Inflammatory macrophage (primary cell): ENCODE measurements around the gene SPTLC1.
"Not testable (repeated sequence)": the region's sequence is repeated elsewhere in the genome, so short reads cannot be mapped to it uniquely, and the experiment has no call there.

Source experiments
- DNase-seq, 2 donors: peaks; one replicate each; pipeline ENCODE4 v3.0.0-alpha.2; 2020 to 2022

SPTLC1 gene

GRCh38 chr9:92030367-92030766 is 84.8 kb downstream of the SPTLC1 start:
- DNase-seq = no peak

DNA sequence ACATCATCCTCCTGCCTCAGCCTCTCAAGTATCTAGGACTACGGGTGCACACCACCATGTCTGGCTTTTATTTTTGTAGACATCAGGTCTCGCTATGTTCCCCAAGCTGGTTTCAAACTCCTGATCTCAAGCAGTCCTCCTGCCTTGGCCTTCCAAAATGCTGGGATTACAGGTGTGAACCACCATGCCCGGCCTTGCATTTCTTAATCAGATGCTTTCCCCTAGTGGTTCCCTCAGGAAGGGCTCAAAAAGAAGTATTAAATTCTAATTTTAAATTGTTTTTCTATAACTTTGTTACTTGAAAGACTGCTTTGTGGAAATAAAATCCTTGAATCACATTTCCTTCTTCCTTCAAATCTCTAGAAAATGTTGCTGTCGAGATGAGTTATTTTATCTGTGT is 85.7 kb downstream of the SPTLC1 start:
- no peak for DNase-seq

DNA sequence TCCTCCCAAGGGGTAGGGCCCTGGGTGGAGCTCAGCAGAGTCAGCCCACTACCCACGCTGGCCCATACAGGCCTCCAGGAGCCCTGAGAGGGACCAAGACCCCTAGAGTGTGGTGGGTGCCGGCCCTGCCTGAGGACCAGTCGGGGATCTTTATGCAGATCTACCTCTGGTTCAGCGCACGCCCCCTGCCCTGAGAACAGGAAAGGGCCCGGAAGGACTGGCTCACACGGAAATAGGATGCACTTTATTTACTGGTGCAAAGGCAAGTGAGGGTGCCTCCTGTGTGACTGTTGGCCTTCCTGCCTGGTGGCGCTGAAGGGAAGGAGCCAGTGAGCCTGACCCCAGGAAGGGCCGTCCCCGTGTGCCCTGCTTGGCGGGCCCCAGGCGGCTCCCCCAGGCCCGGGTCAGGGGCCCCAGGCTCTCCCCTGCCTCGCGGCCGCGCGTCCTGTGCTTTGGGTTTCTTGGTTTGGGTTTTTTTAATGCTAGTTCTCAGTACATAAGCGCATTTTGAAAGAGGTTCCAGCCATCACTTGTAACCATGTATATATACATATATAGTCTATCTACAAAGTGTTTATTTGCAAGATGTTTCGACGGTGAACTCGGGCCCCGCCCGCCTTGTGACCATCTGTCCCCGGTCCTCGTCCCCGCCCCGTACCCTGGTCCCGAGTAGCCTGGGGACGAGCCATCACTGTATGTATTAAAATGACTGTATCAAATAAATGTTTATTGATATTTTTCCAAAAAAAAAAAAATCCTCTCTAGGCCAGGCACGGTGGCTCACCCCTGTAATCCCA is 88.8 kb downstream of the SPTLC1 start:
- no peak for DNase-seq

DNA sequence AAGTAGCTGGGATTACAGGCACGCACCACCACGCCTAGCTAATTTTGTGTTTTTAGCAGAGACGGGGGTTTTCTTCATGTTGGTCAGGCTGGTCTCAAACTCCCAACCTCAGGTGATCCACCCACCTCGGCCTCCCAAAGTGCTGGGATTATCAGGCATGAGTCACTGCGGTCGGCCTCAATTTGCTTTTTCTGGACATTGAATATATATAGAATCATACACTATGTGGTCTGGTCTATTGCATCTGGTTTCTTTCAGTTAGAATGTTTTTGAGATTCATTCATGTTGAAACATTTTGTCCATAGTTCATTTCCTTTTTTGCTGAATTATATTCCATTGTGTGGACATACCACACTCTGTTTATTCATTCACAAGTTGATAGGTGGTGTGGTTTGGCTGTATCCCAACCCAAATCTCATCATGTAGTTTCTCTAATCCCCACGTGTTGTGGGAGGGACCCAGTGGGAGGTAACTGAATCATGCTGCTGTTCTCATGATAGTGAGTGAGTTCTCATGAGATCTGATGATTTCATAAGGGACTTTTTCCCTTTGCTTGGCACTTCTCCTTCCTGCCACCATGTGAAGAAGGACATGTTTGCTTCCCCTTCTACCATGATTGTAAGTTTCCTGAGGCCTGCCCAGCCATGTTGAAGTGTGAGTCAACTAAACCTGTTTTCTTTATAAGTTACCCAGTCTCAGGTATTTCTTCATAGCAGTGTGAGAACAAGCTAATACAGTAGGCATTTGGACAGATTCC is 93.2 kb downstream of the SPTLC1 start:
- DNase-seq = peak; percentile 26 to 29

- DNase-seq = no peak
Observed at GRCh38 chr9:92019658-92020057, 95.6 kb downstream of the SPTLC1 start.

- peak; percentile 4 to 24 for DNase-seq
Observed at GRCh38 chr9:92010705-92011536, 104.3 kb downstream of the SPTLC1 start.

DNA sequence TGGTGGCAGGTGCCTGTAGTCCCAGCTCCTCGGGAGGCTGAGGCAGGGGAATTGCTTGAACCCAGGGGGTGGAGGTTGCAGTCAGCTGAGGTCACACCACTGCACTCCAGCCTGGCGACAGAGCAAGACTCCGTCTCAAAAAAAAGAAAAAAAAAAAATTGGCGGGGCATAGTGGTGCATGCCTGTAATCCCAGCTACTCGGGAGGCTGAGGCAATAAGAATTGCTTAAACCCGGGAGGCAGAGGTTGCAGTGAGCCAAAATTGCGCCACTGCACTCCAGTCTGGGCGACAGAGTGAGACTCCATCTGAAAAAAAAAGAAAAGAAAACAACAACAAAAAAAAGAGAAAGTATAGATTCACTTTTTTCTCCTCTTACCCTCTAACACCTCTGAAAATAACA is 105.0 kb downstream of the SPTLC1 start:
- peak; percentile 20 to 25 for DNase-seq

DNA sequence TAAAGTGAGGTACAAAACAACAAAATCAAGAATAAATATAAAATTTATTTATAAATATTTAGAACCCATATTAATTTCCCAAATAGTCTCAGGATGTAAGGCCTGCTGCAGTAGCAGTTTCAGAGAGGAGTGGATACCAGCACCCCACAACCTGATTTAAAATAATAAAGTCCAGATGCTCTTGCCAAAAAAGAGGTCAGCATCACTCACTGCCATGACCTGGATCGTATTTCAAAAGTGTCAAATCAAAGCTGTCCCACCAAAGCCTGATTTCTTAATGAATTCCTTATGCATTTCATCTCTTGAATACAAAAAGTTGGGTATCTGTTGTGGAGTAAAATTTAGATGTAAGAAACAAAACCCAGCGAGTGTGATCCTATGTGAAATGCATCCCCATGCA is 107.2 kb downstream of the SPTLC1 start:
- DNase-seq = no peak

- no peak for DNase-seq
Observed at GRCh38 chr9:92004045-92004392, 111.2 kb downstream of the SPTLC1 start.

GRCh38 chr9:92003308-92004044 is 111.7 kb downstream of the SPTLC1 start:
- DNase-seq = no peak

GRCh38 chr9:92001948-92002347 is 113.3 kb downstream of the SPTLC1 start:
- DNase-seq = not testable (repeated sequence)

GRCh38 chr9:92001244-92001643 is 114.0 kb downstream of the SPTLC1 start:
- no peak for DNase-seq

DNA sequence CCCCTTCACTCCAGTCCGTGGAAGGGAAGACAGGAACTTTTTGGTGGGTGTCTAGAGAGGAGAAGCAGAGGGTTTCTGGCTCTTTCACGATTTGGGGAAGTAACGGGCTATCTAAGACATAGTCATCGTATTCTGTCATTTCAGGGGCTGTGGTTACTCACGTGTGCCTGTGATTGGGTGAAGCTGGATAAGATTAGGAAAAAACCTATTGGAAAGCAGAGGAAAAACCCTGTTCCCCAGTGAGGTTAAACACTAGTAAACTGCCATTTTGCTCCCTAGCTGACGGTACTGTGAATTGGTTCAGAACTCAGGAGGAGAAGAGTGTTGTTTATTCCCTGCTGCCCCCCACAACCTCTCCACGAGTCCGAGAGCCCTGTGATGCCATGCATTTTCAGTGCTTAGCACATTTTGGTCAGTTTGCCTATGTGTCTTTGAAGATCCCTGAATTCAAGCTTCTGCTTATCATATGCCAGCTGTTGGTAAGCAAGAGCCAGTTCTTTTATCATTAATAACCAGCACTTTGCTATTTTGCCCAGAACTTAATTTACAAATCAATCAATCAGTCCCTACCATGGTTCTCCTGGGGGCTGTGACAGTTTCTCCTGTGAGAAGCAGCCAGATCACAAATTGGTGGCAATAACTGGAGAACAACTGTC is 120.1 kb downstream of the SPTLC1 start:
- DNase-seq = peak in 1 of 2 donors; percentile 23

DNA sequence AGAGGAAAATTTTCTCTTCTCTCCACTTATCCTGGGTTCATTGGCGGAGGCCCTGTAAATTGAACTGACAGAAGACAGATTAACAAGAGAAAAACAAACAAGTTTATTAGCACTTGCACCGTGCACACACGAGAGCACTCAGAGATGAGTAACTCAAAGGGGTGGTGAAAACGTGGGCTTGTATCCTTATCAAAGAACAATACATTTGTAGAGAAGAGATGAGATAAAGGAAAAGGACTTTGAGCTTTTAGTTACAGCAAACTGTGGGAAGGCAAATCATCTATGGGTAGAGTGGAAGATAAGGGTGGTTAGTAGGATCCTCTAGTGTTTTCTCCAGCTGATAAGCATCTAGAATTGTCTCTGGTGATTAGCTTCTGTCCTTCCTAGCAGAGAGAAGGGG is 120.8 kb downstream of the SPTLC1 start:
- DNase-seq = no peak

- DNase-seq = no peak
Observed at GRCh38 chr9:91992461-91993041, 122.7 kb downstream of the SPTLC1 start.

DNA sequence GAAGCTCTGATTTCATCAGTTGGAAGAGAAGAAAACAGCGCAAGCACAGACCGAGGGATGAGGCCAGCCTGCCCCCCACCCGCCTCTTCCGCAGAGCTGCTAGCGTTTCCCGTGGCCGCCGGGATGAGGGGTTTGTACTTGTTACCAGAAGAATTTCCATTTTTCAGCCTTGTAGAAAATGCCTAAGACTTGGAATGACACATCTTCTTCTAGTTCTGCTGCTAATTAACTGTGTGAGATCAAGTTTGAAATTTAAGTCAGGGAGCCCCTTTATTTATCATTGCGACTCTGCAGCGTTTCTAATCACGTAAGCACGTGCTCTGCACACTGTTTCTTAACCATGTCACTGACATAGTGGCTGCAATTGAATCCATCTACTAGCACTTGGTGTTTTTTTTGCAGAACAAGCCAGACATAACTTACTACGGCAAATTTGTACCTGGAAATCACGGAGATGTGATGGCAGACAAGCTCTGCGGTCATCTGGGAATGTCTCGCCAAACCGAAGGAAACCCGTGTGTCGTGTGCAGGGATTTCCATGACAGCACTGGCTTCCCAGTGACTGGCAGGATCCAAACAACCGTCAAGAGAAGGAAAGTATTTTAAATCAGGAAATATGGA is 123.4 kb downstream of the SPTLC1 start:
- no peak for DNase-seq

DNA sequence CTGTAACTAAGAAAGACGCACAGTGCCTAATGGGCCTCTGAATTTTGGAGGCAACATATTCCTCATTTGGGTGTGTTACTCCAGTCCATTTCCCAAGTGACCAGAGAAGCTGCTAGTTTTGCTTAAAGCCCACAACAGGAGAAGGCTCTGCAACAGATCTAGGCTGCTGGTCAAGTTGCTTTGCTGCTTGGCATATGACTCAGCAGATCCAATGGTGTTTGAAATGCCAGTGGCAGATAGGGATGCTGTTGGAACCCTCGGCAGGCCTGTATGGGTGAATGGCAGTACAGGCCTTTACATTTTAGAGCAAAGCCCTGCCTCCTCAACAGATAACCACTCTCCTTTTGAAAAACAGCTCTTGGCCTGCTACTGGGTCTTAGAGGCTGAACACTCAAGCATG is 129.0 kb downstream of the SPTLC1 start:
- no peak for DNase-seq

- DNase-seq = no peak
Observed at GRCh38 chr9:91985692-91986091, 129.5 kb downstream of the SPTLC1 start.
